Adrenal gland (tissue), 12 donors: ENCODE measurements around the gene LAMB4. TPM values are rescaled to one million over a fixed set of nuclear protein-coding genes. Genes with fewer than 3 reads are reported as not detected.

Experiments
- DNase-seq, 7 donors: peaks; one replicate each; pipeline ENCODE4 v3.0.0-alpha.2; 2019 to 2020
- H3K27ac ChIP-seq, 5 donors: fragments of 200-600 bp; sonication (generic) in 4 of 5; 1 replicate in 3 of 5; 2 replicates in 2 of 5; pipeline versions ENCODE4 v1.5.1 to v1.8.0; 2016 to 2020; ENCODE audit warnings: mild to moderate bottlenecking in 1 of 5
- H3K27me3 ChIP-seq: fragments of 200-600 bp; 2 replicates; pipeline ENCODE4 v1.8.0; 2021
- H3K36me3 ChIP-seq, 2 donors: fragments of 200-600 bp; replicated peaks in 1 of 2; 1 replicate in 1 of 2; 2 replicates in 1 of 2; pipeline versions ENCODE4 v1.5.1 to v1.8.0; 2018 to 2022
- H3K4me1 ChIP-seq, 2 donors: fragments of 200-600 bp; replicated peaks in 1 of 2; 1 replicate in 1 of 2; 2 replicates in 1 of 2; pipeline versions ENCODE4 v1.5.1 to v1.8.0; 2018 to 2021
- H3K4me3 ChIP-seq, 4 donors: fragments of 200-600 bp; sonication (generic) in 3 of 4; one replicate each; pipeline ENCODE4 v1.5.1; 2016 to 2018
- H3K9me3 ChIP-seq, 3 donors: fragments of 200-600 bp; sonication (generic) in 1 of 3; replicated peaks in 1 of 3; 1 replicate in 2 of 3; 2 replicates in 1 of 3; pipeline versions ENCODE4 v1.5.1 to v1.8.0; 2016 to 2021
- CTCF ChIP-seq, 6 experiments: fragments of 450-650 bp in 4 of 6; fragments of 200-600 bp in 2 of 6; sonication (generic) in 1 of 6; IDR thresholded peaks; 1 replicate in 5 of 6; 2 replicates in 1 of 6; pipeline versions ENCODE4 v1.5.1 to v1.8.0; 2016 to 2021; ENCODE audit warnings: antibody characterized with exemption in 6 of 6, mild to moderate bottlenecking in 2 of 6, moderate library complexity in 1 of 6
- POLR2A ChIP-seq, 2 donors: fragments of 450-650 bp; IDR thresholded peaks; one replicate each; pipeline ENCODE4 v1.6.1; 2017; ENCODE audit warnings: antibody characterized with exemption in 2 of 2, mild to moderate bottlenecking in 2 of 2, moderate library complexity in 1 of 2
- WGBS, 4 donors: extraction: QIAGEN DNeasy Blood & Tissue Kit in 2 of 4; methylation state at CpG; one replicate each; pipeline versions ENCODE4 v1.1.5 to v1.1.7; 2013 to 2017; 5-methylcytosine and 5-hydroxymethylcytosine counted together
- intact Hi-C, 2 donors: fragments of 100-400 bp; cut with DNase I; formaldehyde crosslinking; loops; one replicate each; pipeline versions ENCODE4 v1.14.1 to v1.15.0; 2022 to 2023
- polyA plus RNA-seq, 3 donors: library from polyadenylated mRNA; stranded (reverse); fragments of 200-250 nt in 2 of 3; fragments of 350-450 nt in 1 of 3; fragmentation: Illumina TruSeq in 1 of 3; extraction: RNeasy Lipid Tissue Mini Kit (QIAGEN cat#74804) in 1 of 3; gene quantifications; one replicate each; pipeline ENCODE4 v1.2.3, GENCODE V29; 2013 to 2014
- total RNA-seq, 9 donors: library from RNA; depleted of rRNA in 4 of 9; stranded (reverse); fragments of >200 nt in 4 of 9; fragments of 120-200 nt in 1 of 9; fragmentation: NEBNext Ultra II Directional in 1 of 9; extraction: Animal tissue kit (Norgen Biotek cat#: 25700) in 1 of 9; gene quantifications; one replicate each; pipeline versions ENCODE4 v1.1.0 to v1.2.4, GENCODE V29; 2013 to 2023
- donor health status: healthy with polysubstance abuse.
- donor health status: Bipolar disorder and iron deficiency.
- donor health status: DM: yes; HTN: yes; CAD: no.
- donor health status: DM: no; HTN: no; CAD: no.
- donor health status: DM: no; HTN: no; CAD: no.
- donor health status: DM: yes; HTN: yes; CAD: no.

The LAMB4 gene
- total and polyA plus RNA-seq, 12 donors, result 0.12 to 1.0 (median 0.27) TPM; not detected in 5

GRCh38 chr7:108078211-108078673, 51.9 kb downstream of the LAMB4 start:
- H3K4me3 ChIP-seq, result no peak overlapping the region
- intact Hi-C loops, result no loop called here
- no peak overlapping the region for H3K27ac ChIP-seq
- no peak for DNase-seq
- 74 to 100% (median 79%) methylated on average over 1 of the region's 1 CpG; no CpG with 5 or more reads in 1 of the 4 donors for WGBS, 4 donors
- no peaks in the 10 kb centered on the region for H3K4me1 ChIP-seq
- TF ChIP-seq POLR2A (IDR thresholded peaks at IDR 0.05) (no peak), CTCF (IDR thresholded peaks at IDR 0.05) (no peak)
- no peaks in the 10 kb centered on the region for H3K36me3 ChIP-seq
- no peaks in the 10 kb centered on the region for H3K27me3 ChIP-seq
- no peaks in the 10 kb centered on the region for H3K9me3 ChIP-seq

GRCh38 chr7:108077709-108078108, 52.5 kb downstream of the LAMB4 start:
- Histone ChIP-seq H3K27ac (no peak overlapping the region), H3K27me3 (no peaks in the 10 kb centered on the region), H3K36me3 (no peaks in the 10 kb centered on the region), H3K9me3 (no peaks in the 10 kb centered on the region), H3K4me1 (no peaks in the 10 kb centered on the region), H3K4me3 (no peak overlapping the region)
- intact Hi-C loops, result no loop called here
- no peak for TF ChIP-seq CTCF (IDR thresholded peaks at IDR 0.05)
- no peak for TF ChIP-seq POLR2A (IDR thresholded peaks at IDR 0.05)
- no peak for DNase-seq
- 75 to 86% (median 78%) methylated on average over 3 of the region's 3 CpGs for WGBS, 4 donors

- Histone ChIP-seq H3K27me3 (no peaks in the 10 kb centered on the region), H3K4me1 (no peaks in the 10 kb centered on the region), H3K36me3 (no peaks in the 10 kb centered on the region), H3K9me3 (no peaks in the 10 kb centered on the region), H3K27ac (no peak overlapping the region), H3K4me3 (no peak overlapping the region)
- intact Hi-C loops, result no loop called here
- no peak for DNase-seq
- TF ChIP-seq CTCF (IDR thresholded peaks at IDR 0.05), result no peak
- TF ChIP-seq POLR2A (IDR thresholded peaks at IDR 0.05), result no peak
Measured at GRCh38 chr7:108076156-108076555, 54.0 kb downstream of the LAMB4 start.

GRCh38 chr7:108073305-108074070, 56.7 kb downstream of the LAMB4 start:
- Histone ChIP-seq H3K27me3 (no peaks in the 10 kb centered on the region), H3K4me3 (no peak overlapping the region), H3K36me3 (no peaks in the 10 kb centered on the region), H3K4me1 (no peaks in the 10 kb centered on the region), H3K9me3 (no peaks in the 10 kb centered on the region), H3K27ac (no peak overlapping the region)
- no peak for TF ChIP-seq CTCF (IDR thresholded peaks at IDR 0.05)
- no peak for TF ChIP-seq POLR2A (IDR thresholded peaks at IDR 0.05)
- intact Hi-C loops, result no loop called here
- WGBS, 4 donors, result 73 to 78% (median 75%) methylated on average over 3 of the region's 3 CpGs
- no peak for DNase-seq
